H1 (cell line): ENCODE results near the gene SYT2. TPM values are rescaled to one million over a fixed set of nuclear protein-coding genes. Genes with fewer than 3 reads are reported as not detected.

Experiments
- BCL11A ChIP-seq, 2 experiments: IDR thresholded peaks; one replicate each; pipeline ENCODE4 v1.6.1; 2011; ENCODE audit warnings: low read depth in 2 of 2, low read length in 2 of 2, mild to moderate bottlenecking in 2 of 2
- PHF8 ChIP-seq: fragments of 200-600 bp; sonication (generic); conservative IDR thresholded peaks from 2 replicates; pipeline ENCODE4 v1.7.1; 2012; ENCODE audit warnings: low read depth, mild to moderate bottlenecking, inconsistent platforms, low read length, moderate library complexity
- POLR2A ChIP-seq, 2 experiments: IDR thresholded peaks; 1 replicate in 1 of 2; 2 replicates in 1 of 2; pipeline ENCODE4 v1.6.1; 2011; ENCODE audit warnings: low read depth in 2 of 2, low read length in 2 of 2, mild to moderate bottlenecking in 2 of 2; ENCODE audit errors: control extremely low read depth in 1 of 2
- RAD21 ChIP-seq, 2 experiments: IDR thresholded peaks in 1 of 2; conservative IDR thresholded peaks in 1 of 2; 2 replicates each; pipeline ENCODE4 v1.6.1; 2011; ENCODE audit warnings: low read depth in 2 of 2, low read length in 2 of 2, improper control_type of control experiment in 1 of 2, inconsistent platforms in 1 of 2, mild to moderate bottlenecking in 1 of 2, moderate library complexity in 1 of 2
- SIN3A ChIP-seq, 2 experiments: IDR thresholded peaks in 1 of 2; conservative IDR thresholded peaks in 1 of 2; 2 replicates each; pipeline ENCODE4 v1.6.1; 2011 to 2012; ENCODE audit warnings: low read length in 2 of 2, improper control_type of control experiment in 1 of 2, low read depth in 1 of 2, mild to moderate bottlenecking in 1 of 2
- SP1 ChIP-seq: IDR thresholded peaks from 2 replicates; pipeline ENCODE4 v1.6.1; 2011; ENCODE audit warnings: low read depth, low read length
- TEAD4 ChIP-seq: IDR thresholded peaks from 2 replicates; pipeline ENCODE4 v1.6.1; 2012; ENCODE audit warnings: low read depth, low read length, inconsistent platforms, mixed read lengths
- polyA plus RNA-seq, 7 experiments: library from polyadenylated mRNA; depleted of rRNA in 3 of 7; stranded (reverse) in 5 of 7; unstranded in 2 of 7; fragments of >200 nt in 5 of 7; fragments of 200-250 nt in 2 of 7; gene quantifications; 1 replicate in 5 of 7; 2 replicates in 1 of 7; 4 replicates in 1 of 7; pipeline versions ENCODE4 v1.2.1 to v1.2.3, GENCODE V29; 2011 to 2013; ENCODE audit warnings: missing spikeins in 2 of 7, mixed read lengths in 2 of 7
- total RNA-seq: library from RNA; stranded (reverse); fragmentation: NEBNext Ultra II Directional; extraction: Animal tissue kit (Norgen Biotek cat#: 25700); gene quantifications from 2 replicates; pipeline ENCODE4 v1.2.1, GENCODE V29; 2021
- TF ChIP-seq, protein P1 (sequence below): fragments of 300-600 bp; sonication (generic); IDR thresholded peaks from 2 replicates; pipeline ENCODE4 v1.7.1; 2012; ENCODE audit warnings: low read length, moderate library complexity, mild to moderate bottlenecking, inconsistent platforms; ENCODE audit not compliant: insufficient replicate concordance
- TF ChIP-seq, protein P2 (sequence below): IDR thresholded peaks from 2 replicates; pipeline ENCODE4 v1.6.1; 2011; ENCODE audit warnings: low read depth, mild to moderate bottlenecking, low read length; ENCODE audit not compliant: insufficient read depth

Gene SYT2
- total and polyA plus RNA-seq, 2 of the 8 experiments (the other 6 are each of a cell fraction or from before 2014, with no cell fraction given): 2.8 to 11.0 TPM

DNA sequence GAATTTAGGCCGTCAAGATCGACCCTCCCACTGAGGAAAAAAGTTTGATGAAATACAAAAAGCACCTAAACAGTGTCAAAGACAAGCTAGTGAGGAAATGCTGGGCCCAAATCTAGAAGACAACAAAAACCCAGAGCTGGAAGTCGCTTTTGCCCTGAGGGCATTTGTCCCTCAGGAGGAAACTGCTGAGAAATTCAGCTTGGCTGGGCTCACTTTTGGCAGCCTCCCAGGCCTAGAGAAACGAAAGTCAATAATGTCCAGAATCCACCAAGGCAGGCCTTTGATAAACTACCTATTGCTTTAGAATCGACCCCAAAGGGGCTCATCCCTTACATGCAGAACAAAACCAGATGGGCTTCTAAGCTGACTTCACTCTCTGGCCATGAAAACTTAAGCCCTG lies 38.9 kb downstream of the SYT2 start (continued):
- TF ChIP-seq, protein P1, sequence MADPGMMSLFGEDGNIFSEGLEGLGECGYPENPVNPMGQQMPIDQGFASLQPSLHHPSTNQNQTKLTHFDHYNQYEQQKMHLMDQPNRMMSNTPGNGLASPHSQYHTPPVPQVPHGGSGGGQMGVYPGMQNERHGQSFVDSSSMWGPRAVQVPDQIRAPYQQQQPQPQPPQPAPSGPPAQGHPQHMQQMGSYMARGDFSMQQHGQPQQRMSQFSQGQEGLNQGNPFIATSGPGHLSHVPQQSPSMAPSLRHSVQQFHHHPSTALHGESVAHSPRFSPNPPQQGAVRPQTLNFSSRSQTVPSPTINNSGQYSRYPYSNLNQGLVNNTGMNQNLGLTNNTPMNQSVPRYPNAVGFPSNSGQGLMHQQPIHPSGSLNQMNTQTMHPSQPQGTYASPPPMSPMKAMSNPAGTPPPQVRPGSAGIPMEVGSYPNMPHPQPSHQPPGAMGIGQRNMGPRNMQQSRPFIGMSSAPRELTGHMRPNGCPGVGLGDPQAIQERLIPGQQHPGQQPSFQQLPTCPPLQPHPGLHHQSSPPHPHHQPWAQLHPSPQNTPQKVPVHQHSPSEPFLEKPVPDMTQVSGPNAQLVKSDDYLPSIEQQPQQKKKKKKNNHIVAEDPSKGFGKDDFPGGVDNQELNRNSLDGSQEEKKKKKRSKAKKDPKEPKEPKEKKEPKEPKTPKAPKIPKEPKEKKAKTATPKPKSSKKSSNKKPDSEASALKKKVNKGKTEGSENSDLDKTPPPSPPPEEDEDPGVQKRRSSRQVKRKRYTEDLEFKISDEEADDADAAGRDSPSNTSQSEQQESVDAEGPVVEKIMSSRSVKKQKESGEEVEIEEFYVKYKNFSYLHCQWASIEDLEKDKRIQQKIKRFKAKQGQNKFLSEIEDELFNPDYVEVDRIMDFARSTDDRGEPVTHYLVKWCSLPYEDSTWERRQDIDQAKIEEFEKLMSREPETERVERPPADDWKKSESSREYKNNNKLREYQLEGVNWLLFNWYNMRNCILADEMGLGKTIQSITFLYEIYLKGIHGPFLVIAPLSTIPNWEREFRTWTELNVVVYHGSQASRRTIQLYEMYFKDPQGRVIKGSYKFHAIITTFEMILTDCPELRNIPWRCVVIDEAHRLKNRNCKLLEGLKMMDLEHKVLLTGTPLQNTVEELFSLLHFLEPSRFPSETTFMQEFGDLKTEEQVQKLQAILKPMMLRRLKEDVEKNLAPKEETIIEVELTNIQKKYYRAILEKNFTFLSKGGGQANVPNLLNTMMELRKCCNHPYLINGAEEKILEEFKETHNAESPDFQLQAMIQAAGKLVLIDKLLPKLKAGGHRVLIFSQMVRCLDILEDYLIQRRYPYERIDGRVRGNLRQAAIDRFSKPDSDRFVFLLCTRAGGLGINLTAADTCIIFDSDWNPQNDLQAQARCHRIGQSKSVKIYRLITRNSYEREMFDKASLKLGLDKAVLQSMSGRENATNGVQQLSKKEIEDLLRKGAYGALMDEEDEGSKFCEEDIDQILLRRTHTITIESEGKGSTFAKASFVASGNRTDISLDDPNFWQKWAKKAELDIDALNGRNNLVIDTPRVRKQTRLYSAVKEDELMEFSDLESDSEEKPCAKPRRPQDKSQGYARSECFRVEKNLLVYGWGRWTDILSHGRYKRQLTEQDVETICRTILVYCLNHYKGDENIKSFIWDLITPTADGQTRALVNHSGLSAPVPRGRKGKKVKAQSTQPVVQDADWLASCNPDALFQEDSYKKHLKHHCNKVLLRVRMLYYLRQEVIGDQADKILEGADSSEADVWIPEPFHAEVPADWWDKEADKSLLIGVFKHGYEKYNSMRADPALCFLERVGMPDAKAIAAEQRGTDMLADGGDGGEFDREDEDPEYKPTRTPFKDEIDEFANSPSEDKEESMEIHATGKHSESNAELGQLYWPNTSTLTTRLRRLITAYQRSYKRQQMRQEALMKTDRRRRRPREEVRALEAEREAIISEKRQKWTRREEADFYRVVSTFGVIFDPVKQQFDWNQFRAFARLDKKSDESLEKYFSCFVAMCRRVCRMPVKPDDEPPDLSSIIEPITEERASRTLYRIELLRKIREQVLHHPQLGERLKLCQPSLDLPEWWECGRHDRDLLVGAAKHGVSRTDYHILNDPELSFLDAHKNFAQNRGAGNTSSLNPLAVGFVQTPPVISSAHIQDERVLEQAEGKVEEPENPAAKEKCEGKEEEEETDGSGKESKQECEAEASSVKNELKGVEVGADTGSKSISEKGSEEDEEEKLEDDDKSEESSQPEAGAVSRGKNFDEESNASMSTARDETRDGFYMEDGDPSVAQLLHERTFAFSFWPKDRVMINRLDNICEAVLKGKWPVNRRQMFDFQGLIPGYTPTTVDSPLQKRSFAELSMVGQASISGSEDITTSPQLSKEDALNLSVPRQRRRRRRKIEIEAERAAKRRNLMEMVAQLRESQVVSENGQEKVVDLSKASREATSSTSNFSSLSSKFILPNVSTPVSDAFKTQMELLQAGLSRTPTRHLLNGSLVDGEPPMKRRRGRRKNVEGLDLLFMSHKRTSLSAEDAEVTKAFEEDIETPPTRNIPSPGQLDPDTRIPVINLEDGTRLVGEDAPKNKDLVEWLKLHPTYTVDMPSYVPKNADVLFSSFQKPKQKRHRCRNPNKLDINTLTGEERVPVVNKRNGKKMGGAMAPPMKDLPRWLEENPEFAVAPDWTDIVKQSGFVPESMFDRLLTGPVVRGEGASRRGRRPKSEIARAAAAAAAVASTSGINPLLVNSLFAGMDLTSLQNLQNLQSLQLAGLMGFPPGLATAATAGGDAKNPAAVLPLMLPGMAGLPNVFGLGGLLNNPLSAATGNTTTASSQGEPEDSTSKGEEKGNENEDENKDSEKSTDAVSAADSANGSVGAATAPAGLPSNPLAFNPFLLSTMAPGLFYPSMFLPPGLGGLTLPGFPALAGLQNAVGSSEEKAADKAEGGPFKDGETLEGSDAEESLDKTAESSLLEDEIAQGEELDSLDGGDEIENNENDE: no peak
- TF ChIP-seq POLR2A (IDR thresholded peaks at IDR 0.05; ENCODE audit: control extremely low read depth in 1 of 2, low read depth in 2 of 2, low read length in 2 of 2) (no peak), SP1 (no peak), SIN3A (conservative IDR thresholded peaks at IDR 0.05 in 1 of 2, IDR thresholded peaks at IDR 0.05 in 1 of 2; ENCODE audit: low read depth in 1 of 2, low read length in 2 of 2) (no peak), TEAD4 (no peak), BCL11A (IDR thresholded peaks at IDR 0.05; ENCODE audit: low read depth in 2 of 2, low read length in 2 of 2) (no peak), PHF8 (no peak), RAD21 (IDR thresholded peaks at IDR 0.05 in 1 of 2, conservative IDR thresholded peaks at IDR 0.05 in 1 of 2; ENCODE audit: low read depth in 2 of 2, low read length in 2 of 2) (no peak)
- TF ChIP-seq, protein P2, sequence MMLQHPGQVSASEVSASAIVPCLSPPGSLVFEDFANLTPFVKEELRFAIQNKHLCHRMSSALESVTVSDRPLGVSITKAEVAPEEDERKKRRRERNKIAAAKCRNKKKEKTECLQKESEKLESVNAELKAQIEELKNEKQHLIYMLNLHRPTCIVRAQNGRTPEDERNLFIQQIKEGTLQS: no peak
